Sigmoid colon (tissue), 7 donors: ENCODE results near the gene PSORS1C1. TPM values are rescaled to one million over a fixed set of nuclear protein-coding genes. Genes with fewer than 3 reads are reported as not detected.
"Not testable (repeated sequence)": the region's sequence is repeated elsewhere in the genome, so short reads cannot be mapped to it uniquely, and the experiment has no call there.

Experiments
- DNase-seq: peaks from one replicate; pipeline ENCODE4 v3.0.0-alpha.2; 2019
- H3K27ac ChIP-seq, 4 donors: fragments of 200-600 bp; sonication (generic); one replicate each; pipeline ENCODE4 v1.5.1; 2016 to 2019; ENCODE audit warnings: mild to moderate bottlenecking in 1 of 4
- H3K27me3 ChIP-seq, 3 donors: fragments of 200-600 bp; sonication (generic); one replicate each; pipeline ENCODE4 v1.5.1; 2019; ENCODE audit warnings: mild to moderate bottlenecking in 1 of 3
- H3K36me3 ChIP-seq, 4 donors: fragments of 200-600 bp; sonication (generic); one replicate each; pipeline ENCODE4 v1.5.1; 2016 to 2019
- H3K4me1 ChIP-seq, 4 donors: fragments of 200-600 bp; sonication (generic); one replicate each; pipeline ENCODE4 v1.5.1; 2017 to 2019
- H3K4me3 ChIP-seq, 4 donors: fragments of 200-600 bp; sonication (generic); one replicate each; pipeline ENCODE4 v1.5.1; 2017 to 2019; ENCODE audit warnings: mild to moderate bottlenecking in 2 of 4, moderate library complexity in 1 of 4
- H3K9me3 ChIP-seq, 4 donors: fragments of 200-600 bp in 3 of 4; sonication (generic) in 3 of 4; one replicate each; pipeline versions ENCODE4 v1.5.1 to v1.6.1; 2013 to 2019
- CTCF ChIP-seq, 4 experiments: fragments of 450-650 bp in 3 of 4; fragments of 200-600 bp in 1 of 4; IDR thresholded peaks; one replicate each; pipeline ENCODE4 v1.5.1; 2016 to 2019; ENCODE audit warnings: antibody characterized with exemption in 4 of 4, mild to moderate bottlenecking in 3 of 4, moderate library complexity in 2 of 4
- EP300 ChIP-seq, 4 donors: sonication (generic); formaldehyde crosslinking; IDR thresholded peaks; one replicate each; pipeline ENCODE4 v1.6.1; 2017; ENCODE audit warnings: antibody characterized with exemption in 4 of 4
- POLR2A ChIP-seq, 2 donors: fragments of 450-650 bp; IDR thresholded peaks; one replicate each; pipeline ENCODE4 v1.6.1; 2016; ENCODE audit warnings: antibody characterized with exemption in 2 of 2, mild to moderate bottlenecking in 2 of 2, moderate library complexity in 2 of 2
- POLR2AphosphoS5 ChIP-seq, 4 donors: sonication (generic); formaldehyde crosslinking; IDR thresholded peaks; one replicate each; pipeline ENCODE4 v1.6.1; 2017; ENCODE audit warnings: antibody characterized with exemption in 4 of 4
- WGBS, 2 donors: extraction: QIAGEN DNeasy Blood & Tissue Kit; methylation state at CpG; one replicate each; pipeline ENCODE4 v1.1.7; 2013; 5-methylcytosine and 5-hydroxymethylcytosine counted together
- intact Hi-C: fragments of 100-400 bp; cut with DNase I; formaldehyde crosslinking; loops from one replicate; pipeline ENCODE4 v1.15.1; 2023
- polyA plus RNA-seq, 3 donors: library from polyadenylated mRNA; stranded (reverse); fragments of 200-250 nt; gene quantifications; one replicate each; pipeline ENCODE4 v1.2.3, GENCODE V29; 2013
- total RNA-seq, 4 donors: library from RNA; depleted of rRNA; stranded (reverse); fragments of >200 nt; gene quantifications; one replicate each; pipeline ENCODE4 v1.1.0, GENCODE V29; 2016
- donor health status: healthy with polysubstance abuse.
- donor health status: Bipolar disorder and iron deficiency.
- donor health status: healthy.

Gene PSORS1C1
- total and polyA plus RNA-seq, 7 donors, result 0.49 to 33.3 (median 2.7) TPM

- peak overlapping the region in 3 of 4 donors; percentile 28 to 46 (median 41) for H3K4me3 ChIP-seq
- intact Hi-C loops, result no loop called here
- no peaks in the 10 kb centered on the region for H3K9me3 ChIP-seq
- peaks cover 0 to 7% (median 0%) of the 10 kb centered on the region in 4 donors for H3K4me1 ChIP-seq
- H3K27ac ChIP-seq, result peak overlapping the region in 3 of 4 donors; percentile 24 to 58 (median 37)
- no peaks in the 10 kb centered on the region for H3K27me3 ChIP-seq
- DNase-seq, result no peak
- WGBS, 2 donors, result 98% methylated on average over 8 of the region's 8 CpGs
- H3K36me3 ChIP-seq, result no peaks in the 10 kb centered on the region
- TF ChIP-seq EP300 (IDR thresholded peaks at IDR 0.05), result no peak
- TF ChIP-seq POLR2AphosphoS5 (IDR thresholded peaks at IDR 0.05), result no peak
- no peak for TF ChIP-seq POLR2A (IDR thresholded peaks at IDR 0.05)
- no peak for TF ChIP-seq CTCF (IDR thresholded peaks at IDR 0.05)
Observed at GRCh38 chr6:31179896-31180295, 65.3 kb downstream of the PSORS1C1 start.

- intact Hi-C loops, result no loop called here
- peak overlapping the region in 3 of 4 donors; percentile 28 to 46 (median 41) for H3K4me3 ChIP-seq
- H3K36me3 ChIP-seq, result no peaks in the 10 kb centered on the region
- H3K9me3 ChIP-seq, result no peaks in the 10 kb centered on the region
- H3K4me1 ChIP-seq, result peaks cover 0 to 7% (median 0%) of the 10 kb centered on the region in 4 donors
- H3K27me3 ChIP-seq, result no peaks in the 10 kb centered on the region
- H3K27ac ChIP-seq, result peak overlapping the region in 3 of 4 donors; percentile 24 to 58 (median 37)
- DNase-seq, result peak; percentile 68
- 77 to 90% methylated on average over 26 of the region's 26 CpGs for WGBS, 2 donors
- TF ChIP-seq POLR2AphosphoS5 (IDR thresholded peaks at IDR 0.05) (no peak), EP300 (IDR thresholded peaks at IDR 0.05) (no peak), CTCF (IDR thresholded peaks at IDR 0.05) (no peak), POLR2A (IDR thresholded peaks at IDR 0.05) (no peak)
Observed at GRCh38 chr6:31180500-31180899, 65.9 kb downstream of the PSORS1C1 start.

GRCh38 chr6:31183287-31183686 is 68.7 kb downstream of the PSORS1C1 start:
- intact Hi-C loops, result not testable (repeated sequence)

GRCh38 chr6:31183859-31184258 is 69.3 kb downstream of the PSORS1C1 start:
- H3K36me3 ChIP-seq, H3K4me1 ChIP-seq, H3K27ac ChIP-seq, DNase-seq, intact Hi-C loops, H3K4me3 ChIP-seq, H3K9me3 ChIP-seq, H3K27me3 ChIP-seq: not testable (repeated sequence)
- WGBS, 2 donors, result 36 to 75% methylated on average over 6 of the region's 6 CpGs

More at GRCh38 chr6:31183287-31183686, 68.7 kb downstream of the PSORS1C1 start:
- not testable (repeated sequence) for H3K27me3 ChIP-seq, H3K36me3 ChIP-seq, DNase-seq, H3K4me1 ChIP-seq, H3K9me3 ChIP-seq, H3K27ac ChIP-seq, H3K4me3 ChIP-seq
- 47 to 63% methylated on average over 2 of the region's 2 CpGs for WGBS, 2 donors

- WGBS, 2 donors, result 13 to 59% methylated on average over 4 of the region's 4 CpGs
- H3K36me3 ChIP-seq, intact Hi-C loops, H3K27me3 ChIP-seq, DNase-seq, H3K9me3 ChIP-seq, H3K4me1 ChIP-seq: not testable (repeated sequence)
- TF ChIP-seq POLR2AphosphoS5 (IDR thresholded peaks at IDR 0.05), result peak in 1 of 4 donors; percentile 5
- Histone ChIP-seq H3K27ac (peak overlapping the region; percentile 59 to 72 (median 64)), H3K4me3 (peak overlapping the region in 1 of 4 donors; percentile 0)
Observed at GRCh38 chr6:31185695-31186051, 71.1 kb downstream of the PSORS1C1 start.

GRCh38 chr6:31186052-31186734 is 71.6 kb downstream of the PSORS1C1 start:
- Histone ChIP-seq H3K27me3 (no peaks in the 10 kb centered on the region), H3K4me3 (peak overlapping the region in 1 of 4 donors; percentile 0), H3K27ac (peak overlapping the region; percentile 59 to 72 (median 64)), H3K36me3 (no peaks in the 10 kb centered on the region), H3K9me3 (no peaks in the 10 kb centered on the region), H3K4me1 (no peaks in the 10 kb centered on the region)
- peak; percentile 79 for DNase-seq
- TF ChIP-seq CTCF (IDR thresholded peaks at IDR 0.05), result no peak
- peak in 1 of 4 donors; percentile 6 for TF ChIP-seq POLR2AphosphoS5 (IDR thresholded peaks at IDR 0.05)
- intact Hi-C loops, result no loop called here
- 13 to 62% methylated on average over 24 of the region's 24 CpGs for WGBS, 2 donors
